ENCODE measurements around the gene IPMK.
"Not testable (repeated sequence)": the region's sequence is repeated elsewhere in the genome, so short reads cannot be mapped to it uniquely, and the experiment has no call there.

DNA sequence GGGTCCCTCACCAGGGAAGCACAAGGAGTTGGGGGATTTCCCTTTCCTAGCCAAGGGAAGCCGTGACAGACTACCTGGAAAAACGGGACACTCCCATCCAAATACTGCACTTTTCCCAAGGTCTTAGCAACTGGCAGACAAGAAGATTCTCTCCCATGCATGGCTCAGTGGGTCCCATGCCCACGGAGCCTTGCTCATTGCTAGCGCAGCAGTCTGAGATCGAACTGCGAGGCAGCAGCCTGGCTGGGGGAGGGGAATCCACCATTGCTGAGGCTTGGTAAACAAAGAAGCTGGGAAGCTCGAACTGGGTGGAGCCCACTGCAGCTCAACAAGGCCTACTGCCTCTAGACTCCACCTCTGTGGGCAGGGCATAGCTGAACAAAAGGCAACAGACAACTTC, 37.8 kb downstream of the IPMK start:
- TF ChIP-seq ATF3 (CRISPR knock-in tag; conservative IDR thresholded peaks at IDR 0.05); CTCF (IDR thresholded peaks at IDR 0.05); CBFB (CRISPR knock-in tag; IDR thresholded peaks at IDR 0.05; ENCODE audit: low read depth); ZNF232 (CRISPR knock-in tag; IDR thresholded peaks at IDR 0.05); TEAD1 (CRISPR knock-in tag; IDR thresholded peaks at IDR 0.05); SMAD4 (CRISPR knock-in tag; IDR thresholded peaks at IDR 0.05); NR2C2 (CRISPR knock-in tag; IDR thresholded peaks at IDR 0.05); ZNF263 (CRISPR knock-in tag; IDR thresholded peaks at IDR 0.05; ENCODE audit: low read depth): not testable (repeated sequence)
- TF ChIP-seq, protein P1, sequence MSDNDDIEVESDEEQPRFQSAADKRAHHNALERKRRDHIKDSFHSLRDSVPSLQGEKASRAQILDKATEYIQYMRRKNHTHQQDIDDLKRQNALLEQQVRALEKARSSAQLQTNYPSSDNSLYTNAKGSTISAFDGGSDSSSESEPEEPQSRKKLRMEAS (CRISPR knock-in tag; IDR thresholded peaks at IDR 0.05) = not testable (repeated sequence)
- TF ChIP-seq, protein P2, sequence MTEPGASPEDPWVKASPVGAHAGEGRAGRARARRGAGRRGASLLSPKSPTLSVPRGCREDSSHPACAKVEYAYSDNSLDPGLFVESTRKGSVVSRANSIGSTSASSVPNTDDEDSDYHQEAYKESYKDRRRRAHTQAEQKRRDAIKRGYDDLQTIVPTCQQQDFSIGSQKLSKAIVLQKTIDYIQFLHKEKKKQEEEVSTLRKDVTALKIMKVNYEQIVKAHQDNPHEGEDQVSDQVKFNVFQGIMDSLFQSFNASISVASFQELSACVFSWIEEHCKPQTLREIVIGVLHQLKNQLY (CRISPR knock-in tag; IDR thresholded peaks at IDR 0.05) = not testable (repeated sequence)
- TF ChIP-seq, protein P3, sequence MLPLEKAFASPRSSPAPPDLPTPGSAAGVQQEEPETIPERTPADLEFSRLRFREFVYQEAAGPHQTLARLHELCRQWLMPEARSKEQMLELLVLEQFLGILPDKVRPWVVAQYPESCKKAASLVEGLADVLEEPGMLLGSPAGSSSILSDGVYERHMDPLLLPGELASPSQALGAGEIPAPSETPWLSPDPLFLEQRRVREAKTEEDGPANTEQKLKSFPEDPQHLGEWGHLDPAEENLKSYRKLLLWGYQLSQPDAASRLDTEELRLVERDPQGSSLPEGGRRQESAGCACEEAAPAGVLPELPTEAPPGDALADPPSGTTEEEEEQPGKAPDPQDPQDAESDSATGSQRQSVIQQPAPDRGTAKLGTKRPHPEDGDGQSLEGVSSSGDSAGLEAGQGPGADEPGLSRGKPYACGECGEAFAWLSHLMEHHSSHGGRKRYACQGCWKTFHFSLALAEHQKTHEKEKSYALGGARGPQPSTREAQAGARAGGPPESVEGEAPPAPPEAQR (CRISPR knock-in tag; IDR thresholded peaks at IDR 0.05) = not testable (repeated sequence)
- TF ChIP-seq, protein P4, sequence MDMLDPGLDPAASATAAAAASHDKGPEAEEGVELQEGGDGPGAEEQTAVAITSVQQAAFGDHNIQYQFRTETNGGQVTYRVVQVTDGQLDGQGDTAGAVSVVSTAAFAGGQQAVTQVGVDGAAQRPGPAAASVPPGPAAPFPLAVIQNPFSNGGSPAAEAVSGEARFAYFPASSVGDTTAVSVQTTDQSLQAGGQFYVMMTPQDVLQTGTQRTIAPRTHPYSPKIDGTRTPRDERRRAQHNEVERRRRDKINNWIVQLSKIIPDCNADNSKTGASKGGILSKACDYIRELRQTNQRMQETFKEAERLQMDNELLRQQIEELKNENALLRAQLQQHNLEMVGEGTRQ (CRISPR knock-in tag; IDR thresholded peaks at IDR 0.05) = not testable (repeated sequence)

Measured in WTC11 (cell line).